NCI-H774 (cell line): ENCODE data around the gene NSD2.
"Not testable (repeated sequence)": the region's sequence is repeated elsewhere in the genome, so short reads cannot be mapped to it uniquely, and the experiment has no call there.

Experiments
- DNase-seq: peaks from one replicate; lab custom pipeline; 2025; lab: John Stamatoyannopoulos, UW

The NSD2 gene

DNA sequence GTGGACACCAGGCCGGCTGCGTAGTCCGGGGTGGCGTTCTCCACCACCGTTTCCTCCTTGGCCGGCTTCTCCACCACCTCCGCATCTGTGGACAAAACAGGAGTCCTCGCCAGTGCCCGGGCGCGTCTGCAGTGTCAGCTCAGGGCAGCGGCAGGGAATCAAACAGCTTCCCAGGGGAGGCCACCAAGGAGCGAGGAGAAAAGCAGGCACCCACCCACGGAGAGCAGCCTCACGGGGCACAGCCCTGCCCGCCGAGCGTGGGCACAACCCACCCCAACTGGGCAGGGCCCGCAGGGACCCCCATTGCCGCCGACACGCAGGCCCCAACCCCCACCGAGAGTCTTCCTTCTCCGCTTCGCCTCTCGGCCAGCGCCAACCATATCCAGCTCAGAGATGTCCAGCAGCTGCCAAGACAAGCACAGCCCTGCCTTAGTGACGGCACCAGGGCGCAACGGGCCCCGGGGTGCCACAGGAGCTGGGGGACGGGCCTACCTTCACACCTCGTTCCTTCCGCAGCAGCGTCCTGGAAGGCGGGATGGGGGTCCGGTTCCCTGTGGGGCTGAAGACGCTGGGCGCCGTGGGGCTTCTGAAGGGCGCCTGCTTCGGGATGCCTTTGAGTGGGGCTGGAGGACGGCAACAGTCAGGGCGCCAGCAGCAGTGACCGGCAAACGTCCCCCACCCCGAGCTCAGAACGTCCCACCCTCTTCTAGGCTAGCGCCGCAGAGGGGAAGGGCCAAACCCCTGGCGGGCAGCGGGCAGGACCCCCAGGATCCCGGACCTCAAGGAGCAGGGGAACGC lies 114.8 kb downstream of the NSD2 start:
- DNase-seq: no peak

DNA sequence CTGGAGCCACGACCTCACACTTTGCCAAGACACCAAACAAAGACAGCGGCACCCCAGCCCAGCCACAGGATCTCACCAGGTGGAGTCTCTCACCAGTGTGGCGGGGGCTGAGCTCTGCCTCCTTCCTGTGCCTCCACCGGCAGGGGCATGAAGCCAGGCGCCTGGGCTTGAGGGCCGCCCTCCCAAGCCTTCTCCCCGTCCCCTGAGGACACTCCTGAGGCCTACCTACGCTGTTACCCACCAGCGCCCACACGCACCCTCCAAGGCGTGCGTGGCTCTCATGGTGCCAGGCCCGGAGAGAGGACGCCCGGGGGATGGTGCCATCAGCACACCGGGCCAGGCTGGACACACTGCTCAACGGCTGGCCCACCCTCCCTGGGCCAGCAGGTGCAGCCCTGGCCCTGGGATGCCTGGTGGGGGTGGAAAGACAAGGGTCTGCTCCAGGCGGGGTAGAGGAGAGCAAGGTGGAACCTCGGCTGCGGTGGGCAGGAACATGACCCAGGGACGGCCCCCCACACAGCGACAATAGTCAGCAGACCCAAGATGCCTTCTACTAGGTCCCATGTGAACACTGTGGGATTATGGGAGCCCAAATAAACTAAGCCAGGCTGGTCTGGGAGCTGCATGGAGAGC lies 115.5 kb downstream of the NSD2 start:
- DNase-seq: no peak

DNA sequence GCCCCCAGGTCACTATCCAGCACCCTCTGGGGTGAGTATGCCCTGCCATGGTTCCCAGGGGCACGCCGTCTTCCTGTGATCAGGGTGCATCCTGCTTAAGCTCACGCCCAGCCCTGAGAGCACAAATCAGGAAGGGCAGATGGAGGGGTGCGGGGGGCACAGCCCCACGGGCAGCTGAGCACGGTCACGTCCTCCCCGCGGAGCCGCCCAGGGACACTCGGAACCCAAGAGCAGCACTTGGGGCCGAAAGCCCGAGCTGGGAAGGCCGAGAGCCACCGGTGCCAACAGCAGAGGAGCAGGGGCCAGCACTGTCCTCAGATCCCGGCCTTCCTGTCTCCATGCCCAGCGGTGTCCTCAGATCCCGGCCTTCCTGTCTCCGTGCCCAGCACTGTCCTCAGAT lies 116.1 kb downstream of the NSD2 start:
- no peak for DNase-seq

DNA sequence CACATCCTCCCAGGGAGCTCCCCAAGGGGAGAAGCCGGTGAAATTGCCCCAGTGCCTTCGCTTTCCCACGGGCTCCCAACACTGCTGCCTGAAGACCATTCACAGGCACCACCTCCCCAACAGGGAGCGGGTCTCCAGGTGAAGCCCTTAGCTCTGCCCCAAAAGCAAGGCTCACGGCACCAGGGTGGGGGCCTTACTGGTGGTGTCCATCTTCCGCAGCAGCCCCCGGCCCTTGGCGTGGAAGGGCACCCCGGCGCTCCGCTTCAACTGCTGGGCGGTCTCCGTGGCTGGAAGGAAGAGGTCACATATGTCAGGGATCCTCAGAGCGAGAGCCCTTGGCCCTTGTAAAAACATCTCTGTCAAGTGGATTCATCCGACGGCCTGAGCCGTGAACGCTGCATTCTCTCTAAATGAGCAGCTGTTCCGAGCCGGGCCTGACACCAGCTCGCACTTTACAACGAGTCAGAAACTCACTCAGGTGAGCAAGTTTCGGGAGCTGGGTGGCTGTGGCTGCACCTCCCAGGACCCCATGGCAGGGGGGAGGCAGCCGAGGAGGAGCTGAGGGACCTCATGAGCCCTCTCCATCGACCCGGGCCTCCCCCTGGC lies 116.6 kb downstream of the NSD2 start:
- no peak for DNase-seq

DNA sequence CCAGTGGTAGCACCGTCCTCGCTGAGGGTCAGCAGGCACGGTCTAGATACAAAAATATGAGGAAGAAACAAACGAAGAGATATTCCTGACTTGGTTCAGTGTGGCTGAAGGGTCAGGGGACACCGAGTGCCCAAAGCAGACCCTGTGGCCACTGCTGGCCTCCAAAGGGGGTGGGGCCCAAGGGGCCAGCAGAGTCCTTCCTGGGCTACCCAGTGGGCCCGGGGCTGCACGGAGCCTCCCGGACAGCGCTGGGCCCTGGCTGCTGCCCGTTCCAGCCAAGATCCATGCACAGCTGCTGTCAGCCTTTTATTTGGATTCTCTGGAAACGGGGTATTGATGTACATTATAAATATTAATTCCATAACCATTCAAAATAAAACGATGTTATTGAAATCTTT lies 117.1 kb downstream of the NSD2 start:
- DNase-seq: no peak

DNA sequence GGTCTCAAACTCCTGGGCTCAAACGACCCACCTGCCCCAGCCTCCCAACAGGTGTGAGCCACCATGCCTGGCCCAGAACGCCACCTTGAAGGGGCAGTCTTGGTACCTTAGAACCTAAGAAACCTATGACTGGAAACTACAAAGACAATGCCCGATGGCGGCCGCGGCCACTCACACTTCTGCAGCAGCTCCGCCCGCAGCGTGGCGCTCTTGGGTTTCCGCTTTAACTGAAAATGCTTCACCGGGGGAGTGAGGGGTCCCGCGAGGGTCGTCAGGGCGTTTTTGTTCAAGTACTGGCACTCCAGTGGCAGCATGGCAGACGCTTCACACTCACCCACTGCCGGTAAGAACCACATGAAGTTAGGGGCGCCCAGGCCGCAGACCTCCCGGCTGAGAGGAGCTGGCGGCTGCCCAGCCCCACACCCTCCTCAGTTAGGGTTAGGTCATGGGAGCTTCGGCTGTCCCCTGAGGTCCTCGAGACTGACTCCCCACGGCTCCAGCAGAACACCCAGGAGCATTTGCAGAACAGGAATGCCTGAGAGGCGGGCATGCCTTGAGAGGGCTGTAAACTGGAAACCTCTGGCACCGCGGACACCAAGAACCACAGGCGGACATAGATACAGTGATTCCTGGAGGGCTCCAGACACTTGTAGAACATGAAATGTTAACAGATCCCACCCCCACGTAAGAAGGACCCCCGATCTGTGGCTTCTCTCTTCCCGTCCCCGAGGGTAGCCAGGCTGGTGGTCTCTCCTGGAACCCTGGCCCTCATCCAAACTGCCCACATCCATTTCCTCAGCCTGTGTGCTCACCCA lies 118.5 kb downstream of the NSD2 start:
- no peak for DNase-seq

DNA sequence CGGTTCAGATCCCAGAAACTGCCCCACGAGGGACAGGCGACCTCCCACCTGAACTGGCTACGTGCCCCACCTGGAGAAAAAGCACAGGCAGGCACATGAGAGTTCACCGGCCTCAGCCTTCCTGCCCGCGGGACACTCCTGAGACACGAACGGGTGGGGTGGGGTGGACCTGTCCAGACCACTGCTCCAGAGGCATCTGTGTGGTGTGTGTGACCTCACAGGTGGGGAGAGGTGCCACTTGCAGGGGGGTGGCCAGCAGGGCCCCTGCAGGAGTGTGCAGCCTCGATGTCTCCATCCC lies 119.1 kb downstream of the NSD2 start:
- DNase-seq: no peak

DNA sequence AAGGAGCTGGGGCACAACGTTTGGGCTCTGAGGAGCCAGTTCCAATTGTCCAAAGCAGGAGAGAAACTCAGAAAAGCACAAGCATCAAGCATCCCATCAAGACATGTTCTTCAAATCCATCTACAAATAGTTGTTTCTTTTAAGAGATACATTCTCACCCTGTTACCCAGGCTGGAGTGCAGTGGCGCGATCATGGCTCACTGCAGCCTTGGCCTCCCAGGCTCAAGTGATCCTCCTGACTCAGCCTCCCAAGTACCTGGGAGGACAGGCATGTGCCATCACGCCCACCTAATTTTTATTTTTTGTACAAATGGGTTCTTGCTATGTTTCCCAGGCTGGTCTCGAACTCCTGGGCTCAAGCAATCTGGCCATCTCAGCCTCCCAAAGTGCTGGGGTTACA lies 119.5 kb downstream of the NSD2 start:
- no peak for DNase-seq

DNA sequence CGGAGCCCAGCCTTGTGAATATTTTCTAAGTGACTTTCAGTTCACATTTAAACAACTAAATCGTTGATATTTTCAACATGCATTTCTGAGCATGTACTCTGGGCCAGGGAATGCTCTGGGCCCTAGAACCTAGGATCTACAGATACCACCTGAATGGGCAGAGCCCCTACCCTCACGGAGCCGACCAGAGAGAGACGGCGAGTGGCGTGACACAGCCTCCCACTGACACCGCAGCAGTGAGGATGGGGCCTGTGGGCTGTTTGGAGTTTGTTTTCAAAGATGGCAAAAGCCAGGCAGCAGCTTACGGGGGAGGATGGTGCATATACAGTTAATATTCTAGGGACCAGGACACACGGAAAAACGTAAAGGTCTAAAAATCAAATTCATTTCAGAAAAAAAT lies 119.9 kb downstream of the NSD2 start:
- no peak for DNase-seq

DNA sequence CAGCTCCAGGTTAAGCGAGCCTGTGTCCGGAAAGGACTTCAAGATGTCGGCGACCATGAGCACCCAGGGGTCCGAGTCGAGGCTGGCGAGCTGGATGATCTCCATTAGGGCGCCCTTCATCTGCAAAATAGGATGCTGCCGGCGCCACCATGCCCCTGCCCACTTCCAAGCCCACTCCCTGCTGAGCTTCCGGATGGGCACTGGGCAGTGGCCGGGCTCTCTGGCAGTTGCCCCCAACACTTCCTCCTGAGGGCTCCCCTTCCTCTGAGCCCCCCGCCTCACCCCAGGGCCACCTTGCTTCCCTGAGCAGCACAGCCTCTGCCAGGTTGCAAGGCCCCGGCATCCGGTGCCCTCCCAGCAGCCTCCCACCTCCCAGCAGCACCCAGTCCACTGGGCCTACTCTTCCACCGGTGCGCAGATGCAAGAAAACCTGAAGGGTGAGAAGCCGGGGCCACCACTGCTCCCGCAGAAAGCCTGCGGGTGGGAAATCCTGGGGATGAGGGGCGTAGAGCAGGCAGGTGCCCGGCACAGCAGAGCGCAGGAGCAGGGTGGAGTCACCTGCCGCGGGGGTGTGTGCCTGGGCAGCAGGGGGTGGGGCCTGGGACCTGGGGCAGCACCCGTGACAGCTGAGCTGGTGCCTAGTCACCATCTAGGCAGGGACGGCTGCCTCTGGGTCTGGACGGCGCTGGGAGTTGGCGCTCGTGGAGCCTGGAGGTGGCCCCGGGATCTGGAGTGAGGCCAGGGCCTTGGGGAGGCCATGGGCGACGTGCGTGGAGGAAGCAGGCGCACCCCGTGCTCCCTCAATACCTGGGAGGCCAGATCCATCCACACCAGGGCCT lies 120.6 kb downstream of the NSD2 start:
- no peak for DNase-seq

DNA sequence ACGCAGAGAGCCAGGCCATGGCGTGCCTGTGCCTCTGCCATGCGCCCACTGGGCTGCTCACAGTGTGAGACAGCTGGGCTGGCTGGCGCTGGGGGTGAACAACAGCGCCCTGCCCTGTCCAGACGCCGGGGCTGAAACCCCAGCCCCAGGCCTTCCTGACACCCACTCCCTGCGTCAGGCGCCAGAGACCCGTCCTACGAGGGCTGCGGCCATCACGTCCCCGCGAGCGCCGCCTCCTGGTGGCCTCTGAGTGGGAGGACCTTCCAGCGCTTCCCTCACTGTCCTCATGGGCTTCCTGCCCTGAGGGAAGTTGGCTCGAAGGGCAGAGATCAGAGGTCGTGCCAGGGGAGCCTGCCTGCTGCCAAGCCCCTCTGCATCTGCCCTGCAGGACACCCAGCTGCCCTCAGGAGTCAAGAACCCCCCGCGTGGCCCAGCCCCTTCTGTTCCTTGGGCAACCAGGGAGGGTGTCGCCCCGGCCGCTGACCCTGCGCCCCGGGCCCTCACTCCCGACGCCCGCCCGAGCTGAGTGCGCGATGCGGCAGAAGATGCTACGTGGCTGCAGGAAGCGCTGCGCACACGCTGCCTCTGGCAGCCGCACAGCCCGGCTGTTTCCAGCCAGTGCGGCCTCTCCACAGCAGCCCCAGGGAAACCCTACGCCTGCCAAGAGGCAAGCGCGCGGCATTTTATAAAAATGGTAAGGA lies 121.4 kb downstream of the NSD2 start:
- no peak for DNase-seq

DNA sequence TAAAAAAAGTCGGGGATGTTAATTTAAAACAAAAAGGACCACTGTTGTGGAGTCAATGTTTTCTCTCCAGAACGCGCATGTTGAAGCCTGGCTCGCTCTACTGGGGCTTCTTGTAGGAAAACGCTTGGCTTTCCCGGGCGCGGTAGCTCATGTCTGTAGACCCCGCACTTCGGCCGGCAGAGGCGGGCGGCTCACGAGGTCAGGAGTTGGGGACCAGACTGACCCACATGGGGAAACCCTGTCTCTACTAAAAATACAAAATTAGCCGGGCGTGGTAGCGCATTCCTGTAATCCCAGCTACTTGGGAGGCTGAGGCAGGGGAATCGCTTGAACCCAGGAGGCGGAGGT lies 122.0 kb downstream of the NSD2 start:
- no peak for DNase-seq

DNA sequence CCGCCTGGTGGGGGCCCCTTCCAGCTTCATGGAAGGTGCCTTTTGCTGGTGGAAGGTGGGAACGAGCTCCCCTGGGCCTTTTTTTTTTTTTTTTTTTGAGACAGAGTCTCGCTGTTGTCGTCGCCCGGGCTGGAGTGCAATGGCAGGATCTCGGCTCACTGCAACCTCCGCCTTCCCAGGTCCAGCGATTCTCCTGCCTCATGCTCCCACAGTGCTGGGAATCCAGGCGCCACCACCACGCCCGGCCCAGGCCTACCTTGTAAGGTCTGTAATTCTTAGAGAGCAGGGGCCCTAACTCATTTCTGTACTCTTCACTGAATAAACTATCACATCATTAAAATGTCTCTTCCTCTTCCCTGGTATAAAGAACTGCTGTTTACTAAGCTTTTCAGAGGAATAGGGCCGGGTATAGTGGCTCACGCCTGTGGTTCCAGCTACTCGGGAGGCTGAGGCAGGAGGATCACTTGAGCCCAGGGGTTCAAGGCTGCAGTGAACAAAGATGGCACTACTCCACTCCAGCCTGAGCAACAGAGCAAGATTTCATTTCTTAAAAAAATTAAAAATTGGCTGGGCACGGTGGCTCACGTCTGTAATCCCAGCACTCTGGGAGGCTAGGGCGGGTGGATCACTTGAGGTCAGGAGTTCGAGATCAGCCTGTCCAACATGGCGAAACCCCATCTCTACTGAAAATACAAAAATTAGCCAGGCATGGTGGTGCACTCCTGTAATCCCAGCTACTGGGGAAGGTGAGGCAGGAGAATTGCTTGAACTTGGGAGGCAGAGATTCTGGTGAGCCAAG lies 122.7 kb downstream of the NSD2 start:
- not testable (repeated sequence) for DNase-seq

DNA sequence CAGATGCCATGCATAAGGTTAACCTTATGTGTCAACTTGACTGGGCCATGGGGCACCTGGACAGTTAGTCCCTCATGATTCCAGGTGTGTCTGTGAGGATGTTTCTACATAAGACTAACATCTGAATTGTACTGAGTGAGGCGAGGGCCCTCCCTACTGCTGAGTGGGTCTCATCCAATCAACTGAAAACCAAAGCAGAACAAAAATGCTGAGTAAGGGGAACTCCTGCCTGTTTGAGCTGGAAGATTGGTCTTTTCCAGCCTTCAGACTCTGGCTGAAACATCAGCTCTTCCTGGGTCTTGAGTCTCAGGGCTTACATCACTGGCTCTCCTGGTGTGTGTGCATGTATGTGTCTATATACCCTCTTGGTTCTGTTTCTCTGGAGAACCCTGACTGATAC lies 123.7 kb downstream of the NSD2 start:
- DNase-seq: no peak

DNA sequence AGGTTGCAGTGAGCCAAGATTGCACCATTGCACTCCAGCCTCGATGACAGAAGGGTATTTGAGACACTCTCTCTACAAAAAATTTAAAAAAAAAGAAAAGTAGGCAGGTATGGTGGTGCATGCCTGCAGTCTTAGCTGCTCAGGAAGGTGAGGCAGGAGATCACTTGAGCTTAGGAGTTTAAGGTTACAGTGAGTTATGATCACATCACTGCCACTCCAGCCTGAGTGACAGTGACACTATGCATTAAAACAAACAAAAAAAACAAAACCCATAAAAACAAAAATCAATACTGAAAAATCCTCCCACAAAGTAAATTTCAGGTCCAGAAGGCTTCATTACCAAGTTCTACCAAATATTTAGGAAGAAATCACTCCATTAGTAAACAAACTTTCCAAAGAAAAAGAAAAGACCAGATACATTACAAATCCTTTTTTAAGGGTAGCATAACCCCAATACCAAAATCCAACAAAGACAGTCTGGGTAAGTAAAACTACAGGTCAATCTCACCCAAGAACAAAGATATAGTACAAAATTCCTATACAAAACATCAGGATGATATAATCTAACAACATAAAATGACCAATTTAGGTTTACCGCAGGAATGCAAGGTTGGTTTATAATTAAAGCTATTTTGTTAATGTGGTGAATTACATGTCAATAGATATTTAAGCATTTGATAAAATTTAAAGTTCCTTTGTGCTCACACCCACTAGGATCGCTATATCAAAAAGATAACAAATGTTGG lies 125.8 kb downstream of the NSD2 start:
- no peak for DNase-seq

DNA sequence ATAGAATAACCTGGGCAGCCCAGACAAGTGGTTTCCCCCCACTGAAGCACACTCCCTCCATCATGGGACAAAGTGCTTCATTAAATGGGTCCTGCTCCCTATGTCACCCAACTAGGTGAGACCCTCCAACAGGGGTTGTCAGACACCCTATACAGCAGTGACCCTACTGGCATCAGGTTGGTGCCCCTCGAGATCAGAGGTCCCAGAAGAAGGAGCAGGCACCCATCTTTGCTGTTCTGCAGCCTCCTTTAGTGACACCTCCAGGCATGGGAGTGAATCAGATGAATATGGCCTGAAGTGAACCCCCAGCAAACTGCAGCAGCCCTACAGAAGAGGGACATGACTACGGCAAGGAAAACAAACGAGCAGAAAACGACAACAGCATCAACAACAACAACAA lies 126.5 kb downstream of the NSD2 start:
- DNase-seq: no peak

DNA sequence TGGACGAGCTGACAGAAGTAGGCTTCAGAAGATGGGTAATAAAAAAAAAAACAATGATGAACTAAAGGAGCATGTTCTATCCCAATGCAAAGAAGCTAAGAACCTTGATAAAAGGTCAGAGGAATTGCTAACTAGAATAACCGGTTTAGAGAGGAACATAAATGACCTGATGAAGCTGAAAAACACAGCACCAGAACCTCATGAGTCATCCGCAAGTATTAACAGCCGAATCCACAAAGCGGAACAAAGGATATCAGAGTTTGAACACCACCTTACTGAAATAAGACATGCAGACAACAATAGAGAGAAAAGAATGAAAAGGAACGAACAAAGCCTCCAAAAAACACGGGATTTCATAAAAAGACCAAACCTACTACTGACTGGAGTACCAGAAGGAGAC lies 127.1 kb downstream of the NSD2 start:
- no peak for DNase-seq

DNA sequence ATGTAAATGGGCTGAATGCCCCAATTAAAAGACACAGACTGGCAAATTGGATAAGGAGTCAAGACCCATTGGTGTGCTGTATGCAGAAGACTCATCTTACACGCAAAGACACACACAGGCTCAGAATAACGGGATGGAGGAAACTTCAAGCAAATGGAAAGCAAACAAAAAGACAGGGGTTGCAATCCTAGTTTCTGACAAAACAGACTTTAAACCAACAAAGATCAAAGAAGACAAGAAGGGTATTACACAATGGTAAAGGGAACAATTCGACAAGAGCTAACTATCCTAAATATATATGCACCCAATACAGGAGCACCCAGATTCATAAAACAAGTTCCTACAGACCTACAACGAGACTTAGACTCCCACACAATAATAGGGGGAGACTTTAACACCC lies 128.1 kb downstream of the NSD2 start:
- not testable (repeated sequence) for DNase-seq

DNA sequence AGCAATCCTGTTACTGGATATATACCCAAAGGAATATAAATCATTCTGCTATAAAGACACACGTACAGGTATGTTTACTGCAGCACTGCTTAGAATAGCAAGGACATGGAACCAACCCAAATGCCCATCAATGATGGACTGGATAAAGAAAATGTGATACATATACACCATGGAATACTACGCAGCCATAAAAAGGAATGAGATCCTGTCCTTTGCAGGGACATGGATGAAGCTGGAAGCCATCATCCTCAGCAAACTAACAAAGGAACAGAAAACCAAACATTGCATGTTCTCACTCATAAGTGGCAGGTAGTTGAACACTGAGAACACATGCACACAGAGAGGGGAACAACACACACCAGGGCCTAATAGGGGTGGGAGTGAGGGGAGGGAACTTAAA lies 132.2 kb downstream of the NSD2 start:
- not testable (repeated sequence) for DNase-seq

DNA sequence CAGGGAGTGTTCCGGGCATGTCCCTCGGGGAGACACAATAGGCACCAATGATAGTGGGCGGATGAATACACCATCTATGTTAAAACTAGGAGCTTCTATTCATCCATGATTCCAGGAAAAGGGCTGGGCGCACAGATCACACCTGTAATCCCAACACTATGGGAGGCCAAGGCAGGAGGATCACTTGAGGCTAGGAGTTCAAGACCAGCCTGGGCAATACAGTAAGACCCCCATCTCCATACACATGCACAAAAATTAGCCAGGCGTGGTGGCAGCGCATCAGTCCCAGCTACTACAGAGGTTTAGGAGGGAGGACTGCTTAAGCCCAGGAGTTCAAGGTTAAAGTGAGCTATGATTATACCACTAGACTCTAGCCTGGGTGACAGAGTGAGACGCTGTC lies 135.2 kb downstream of the NSD2 start:
- no peak for DNase-seq
